IMR-90 (cell line): ENCODE data around the gene STK33.

Source experiments
- CTCF ChIP-seq: conservative IDR thresholded peaks from 2 replicates; pipeline ENCODE4 v1.5.1; 2012; ENCODE audit warnings: mild to moderate bottlenecking, low read depth, low read length, improper control_type of control experiment
- MXI1 ChIP-seq: IDR thresholded peaks from 2 replicates; pipeline ENCODE4 v1.6.1; 2012; ENCODE audit warnings: low read depth, mild to moderate bottlenecking, low read length, moderate library complexity, borderline replicate concordance
- POLR2A ChIP-seq: IDR thresholded peaks from 2 replicates; pipeline ENCODE4 v1.6.1; 2012; ENCODE audit warnings: mild to moderate bottlenecking, low read depth, low read length
- RAD21 ChIP-seq: IDR thresholded peaks from 2 replicates; pipeline ENCODE4 v1.6.1; 2012; ENCODE audit warnings: low read length, improper control_type of control experiment

GRCh38 chr11:8366316-8366715, 227.7 kb downstream of the STK33 start:
- TF ChIP-seq CTCF (no peak), POLR2A (no peak), MXI1 (no peak), RAD21 (no peak)
